ENCODE data around the gene LSP1.

Gene LSP1

GRCh38 chr11:1893581-1894359 is 40.9 kb downstream of the LSP1 start:
- DNase-seq = no peak

GRCh38 chr11:1894759-1895158 is 41.9 kb downstream of the LSP1 start:
- no peak for DNase-seq

- DNase-seq = no peak
Measured at GRCh38 chr11:1896468-1896867, 43.6 kb downstream of the LSP1 start.

- no peak for DNase-seq
Measured at GRCh38 chr11:1896923-1897322, 44.0 kb downstream of the LSP1 start.

GRCh38 chr11:1899090-1899489 is 46.2 kb downstream of the LSP1 start:
- no peak for DNase-seq

GRCh38 chr11:1899686-1900085 is 46.8 kb downstream of the LSP1 start:
- DNase-seq = no peak

- DNase-seq = no peak
Measured at GRCh38 chr11:1906181-1906580, 53.3 kb downstream of the LSP1 start.

GRCh38 chr11:1906611-1907423 is 53.9 kb downstream of the LSP1 start:
- DNase-seq = no peak

- DNase-seq = no peak
Measured at GRCh38 chr11:1908618-1909017, 55.7 kb downstream of the LSP1 start.

GRCh38 chr11:1909524-1909923 is 56.6 kb downstream of the LSP1 start:
- no peak for DNase-seq

- no peak for DNase-seq
Measured at GRCh38 chr11:1912289-1912878, 59.5 kb downstream of the LSP1 start.

- no peak for DNase-seq
Measured at GRCh38 chr11:1913271-1914060, 60.6 kb downstream of the LSP1 start.

- no peak for DNase-seq
Measured at GRCh38 chr11:1915795-1916131, 62.9 kb downstream of the LSP1 start.

- no peak for DNase-seq
Measured at GRCh38 chr11:1916132-1916985, 63.5 kb downstream of the LSP1 start.

- no peak for DNase-seq
Measured at GRCh38 chr11:1916986-1917522, 64.2 kb downstream of the LSP1 start.

- DNase-seq = no peak
Measured at GRCh38 chr11:1917523-1918435, 64.9 kb downstream of the LSP1 start.

- no peak for DNase-seq
Measured at GRCh38 chr11:1918436-1919315, 65.8 kb downstream of the LSP1 start.

GRCh38 chr11:1919391-1920127 is 66.7 kb downstream of the LSP1 start, which contains the start of gene TNNT3:
Gene TNNT3, plus strand, starts transcription at chr11:1919703. Its CDS starts 3,172 bp downstream, at chr11:1922875.
- DNase-seq = no peak
